ENCODE data around the gene SMDT1. TPM values are rescaled to one million over a fixed set of nuclear protein-coding genes. Genes with fewer than 3 reads are reported as not detected.
"Not testable (repeated sequence)": the region's sequence is repeated elsewhere in the genome, so short reads cannot be mapped to it uniquely, and the experiment has no call there.

Gene SMDT1
- total and polyA plus RNA-seq, 2 donors (not counting 3 experiments of a cell fraction or from before 2014, with no cell fraction given): 61.2 to 74.2 TPM

DNA sequence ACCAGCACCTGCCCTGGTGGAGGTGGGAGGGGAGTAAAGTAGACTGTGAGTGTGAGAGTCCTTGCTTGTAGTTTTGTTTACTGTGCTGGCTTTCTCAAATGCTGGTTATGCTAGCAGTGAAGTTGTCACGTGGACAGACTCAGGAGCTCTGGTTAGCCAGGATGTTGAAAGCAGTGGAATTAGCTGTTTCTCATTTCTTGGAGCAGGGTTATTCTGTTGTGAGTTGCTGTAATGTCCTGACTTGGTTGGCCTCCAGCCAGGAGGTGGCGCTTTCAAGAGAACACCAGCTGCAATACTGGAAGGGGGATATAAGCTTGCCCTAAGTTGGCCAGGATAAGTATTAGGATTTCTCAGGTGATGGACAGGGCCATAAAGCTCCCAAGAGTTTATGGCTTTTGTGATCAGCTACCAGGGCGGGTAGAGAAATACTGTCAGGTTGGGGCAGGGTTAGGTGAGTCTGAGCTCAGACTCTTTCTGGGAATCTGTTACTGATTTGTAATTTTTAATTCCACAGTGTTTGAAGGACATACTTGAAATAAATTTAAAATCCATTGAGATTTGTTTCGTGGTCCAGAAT, 37.4 kb downstream of the SMDT1 start:
- DNase-seq (ENCODE audit: low read depth, low spot score) (peak; percentile 11), FAIRE-seq (peak; percentile 57)
- no peak overlapping the region for H3K4me3 ChIP-seq (replicated peaks in 1 of 3; ENCODE audit: insufficient read depth in 1 of 3, low read depth in 1 of 3, low read length in 3 of 3)
- no peaks in the 10 kb centered on the region for H3K27me3 ChIP-seq (ENCODE audit: control insufficient read depth in 2 of 2, insufficient read depth in 2 of 2, low read length in 2 of 2)
- H3K9me3 ChIP-seq (replicated peaks; ENCODE audit: control insufficient read depth, insufficient read depth, low read length): no peaks in the 10 kb centered on the region
- intact Hi-C loops (cut with micrococcal nuclease): loop anchor here (10.0 kb wide), 1 partner anchor 422 kb away; the partner anchor contains the start of gene MEI1
- no peaks in the 10 kb centered on the region for H3K79me2 ChIP-seq (ENCODE audit: control insufficient read depth, insufficient read depth, low read length)
- H3K4me1 ChIP-seq (ENCODE audit: control insufficient read depth, extremely low read depth, insufficient read depth, low read length): no peaks in the 10 kb centered on the region
- no peak for TF ChIP-seq EZH2 (IDR thresholded peaks at IDR 0.05; ENCODE audit: borderline replicate concordance, low read depth, low read length, severe bottlenecking)
- no peak for TF ChIP-seq POLR2AphosphoS5 (IDR thresholded peaks at IDR 0.05; ENCODE audit: insufficient read depth, low read depth, low read length)
- no peak for TF ChIP-seq FOS (IDR thresholded peaks at IDR 0.05; ENCODE audit: borderline replicate concordance, insufficient read depth, low read length)
- TF ChIP-seq MYC (IDR thresholded peaks at IDR 0.05; ENCODE audit: low read depth, low read length): no peak
- no peak for TF ChIP-seq POLR2A (IDR thresholded peaks at IDR 0.05; ENCODE audit: low read depth, low read length)
- TF ChIP-seq, protein P1, sequence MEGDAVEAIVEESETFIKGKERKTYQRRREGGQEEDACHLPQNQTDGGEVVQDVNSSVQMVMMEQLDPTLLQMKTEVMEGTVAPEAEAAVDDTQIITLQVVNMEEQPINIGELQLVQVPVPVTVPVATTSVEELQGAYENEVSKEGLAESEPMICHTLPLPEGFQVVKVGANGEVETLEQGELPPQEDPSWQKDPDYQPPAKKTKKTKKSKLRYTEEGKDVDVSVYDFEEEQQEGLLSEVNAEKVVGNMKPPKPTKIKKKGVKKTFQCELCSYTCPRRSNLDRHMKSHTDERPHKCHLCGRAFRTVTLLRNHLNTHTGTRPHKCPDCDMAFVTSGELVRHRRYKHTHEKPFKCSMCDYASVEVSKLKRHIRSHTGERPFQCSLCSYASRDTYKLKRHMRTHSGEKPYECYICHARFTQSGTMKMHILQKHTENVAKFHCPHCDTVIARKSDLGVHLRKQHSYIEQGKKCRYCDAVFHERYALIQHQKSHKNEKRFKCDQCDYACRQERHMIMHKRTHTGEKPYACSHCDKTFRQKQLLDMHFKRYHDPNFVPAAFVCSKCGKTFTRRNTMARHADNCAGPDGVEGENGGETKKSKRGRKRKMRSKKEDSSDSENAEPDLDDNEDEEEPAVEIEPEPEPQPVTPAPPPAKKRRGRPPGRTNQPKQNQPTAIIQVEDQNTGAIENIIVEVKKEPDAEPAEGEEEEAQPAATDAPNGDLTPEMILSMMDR (IDR thresholded peaks at IDR 0.05; ENCODE audit: extremely low read depth in 1 of 2, insufficient read depth in 1 of 2, low read depth in 1 of 2, low read length in 2 of 2): no peak
- TF ChIP-seq, protein P2, sequence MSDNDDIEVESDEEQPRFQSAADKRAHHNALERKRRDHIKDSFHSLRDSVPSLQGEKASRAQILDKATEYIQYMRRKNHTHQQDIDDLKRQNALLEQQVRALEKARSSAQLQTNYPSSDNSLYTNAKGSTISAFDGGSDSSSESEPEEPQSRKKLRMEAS (IDR thresholded peaks at IDR 0.05; ENCODE audit: insufficient read depth, insufficient read length): no peak
- no peak for TF ChIP-seq JUN (IDR thresholded peaks at IDR 0.05; ENCODE audit: borderline replicate concordance, insufficient read depth, insufficient read length, low read depth)
- no peak for TF ChIP-seq GATA2 (IDR thresholded peaks at IDR 0.05; ENCODE audit: insufficient read depth, insufficient read length, low read depth, low read length)
- no peaks in the 10 kb centered on the region for H3K9me1 ChIP-seq (replicated peaks; ENCODE audit: control insufficient read depth, extremely low read depth, insufficient read depth, low read length)
- no peak overlapping the region for H3K27ac ChIP-seq (ENCODE audit: insufficient read depth, low read depth, low read length)
- dilution Hi-C loops (cut with MboI; ENCODE audit: extremely low pct_ligation_motif_present, low sequenced_read_pairs): no loop called here
- no peaks in the 10 kb centered on the region for H3K36me3 ChIP-seq (ENCODE audit: control insufficient read depth in 2 of 2, extremely low read depth in 1 of 2, insufficient read depth in 2 of 2, low read length in 2 of 2)
- H3K4me2 ChIP-seq (ENCODE audit: insufficient read depth, low read length): no peak overlapping the region
- H3K9ac ChIP-seq (replicated peaks; ENCODE audit: extremely low read depth, insufficient read depth, low read length): no peak overlapping the region
- ChIA-PET CTCF (interaction anchor here (0.5 to 2.0 kb wide), 8 partner anchors 14 to 327 kb away, joined by 3 to 19 read pairs (median 4); partner anchors contain the start of genes CENPM and NDUFA6), POLR2A (interaction anchor here (0.6 kb wide), 1 partner anchor 28 kb away, joined by 7 read pairs; no protein-coding TSS in a partner anchor)
- H4K20me1 ChIP-seq (replicated peaks; ENCODE audit: control insufficient read depth, extremely low read depth, insufficient read depth, low read length): no peaks in the 10 kb centered on the region
- H2AFZ ChIP-seq (ENCODE audit: low read depth, low read length): no peak overlapping the region
- BruUV-seq (replicated peaks): no TSS peak

DNA sequence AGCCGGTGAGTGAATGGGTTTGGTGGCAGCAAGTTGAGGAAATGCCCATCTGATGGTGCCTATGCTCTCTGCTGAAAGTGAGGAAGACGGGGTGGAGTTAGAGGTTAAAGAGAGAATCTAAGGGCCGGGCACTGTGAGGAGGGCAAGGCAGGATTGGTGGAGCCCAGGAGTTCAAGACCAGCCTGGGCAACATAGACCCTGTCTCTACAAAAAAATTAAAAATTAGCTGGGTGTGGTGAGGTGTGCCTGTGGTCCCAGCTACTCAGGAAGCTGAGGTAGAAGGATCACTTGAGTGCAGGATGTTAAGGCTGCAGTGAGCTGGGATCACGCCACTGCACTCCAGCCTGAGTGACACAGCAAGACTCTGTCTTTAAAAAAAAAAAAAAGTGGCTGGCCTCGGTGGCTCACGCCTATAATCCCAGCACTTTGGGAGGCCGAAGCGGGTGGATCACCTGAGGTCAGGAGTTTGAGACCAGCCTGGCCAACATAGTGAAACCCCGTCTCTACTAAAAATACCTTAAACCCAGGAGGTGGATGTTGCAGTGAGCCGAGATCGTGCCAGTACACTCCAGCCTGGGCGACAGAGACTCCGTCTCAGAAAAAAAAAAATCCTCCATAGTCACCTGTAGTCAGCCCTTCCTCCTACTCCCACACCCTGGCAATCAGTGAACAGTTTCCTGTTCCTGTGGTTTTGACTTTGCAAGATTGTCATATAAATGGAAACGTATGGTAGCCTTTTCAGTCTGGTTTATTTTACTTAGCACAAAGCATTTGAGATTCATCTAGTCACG, 40.9 kb downstream of the SMDT1 start:
- H3K27ac ChIP-seq (ENCODE audit: insufficient read depth, low read depth, low read length); CTCF ChIA-PET; H3K36me3 ChIP-seq (ENCODE audit: control insufficient read depth in 2 of 2, extremely low read depth in 1 of 2, insufficient read depth in 2 of 2, low read length in 2 of 2); H3K9ac ChIP-seq (replicated peaks; ENCODE audit: extremely low read depth, insufficient read depth, low read length); H3K9me1 ChIP-seq (replicated peaks; ENCODE audit: control insufficient read depth, extremely low read depth, insufficient read depth, low read length); H3K27me3 ChIP-seq (ENCODE audit: control insufficient read depth in 2 of 2, insufficient read depth in 2 of 2, low read length in 2 of 2); dilution Hi-C loops (cut with MboI; ENCODE audit: extremely low pct_ligation_motif_present, low sequenced_read_pairs); intact Hi-C loops (cut with micrococcal nuclease); DNase-seq (ENCODE audit: low read depth, low spot score); H2AFZ ChIP-seq (ENCODE audit: low read depth, low read length); H3K4me3 ChIP-seq (replicated peaks in 1 of 3; ENCODE audit: insufficient read depth in 1 of 3, low read depth in 1 of 3, low read length in 3 of 3); H3K4me1 ChIP-seq (ENCODE audit: control insufficient read depth, extremely low read depth, insufficient read depth, low read length); POLR2A ChIA-PET; BruUV-seq (replicated peaks); H3K4me2 ChIP-seq (ENCODE audit: insufficient read depth, low read length); H4K20me1 ChIP-seq (replicated peaks; ENCODE audit: control insufficient read depth, extremely low read depth, insufficient read depth, low read length); H3K9me3 ChIP-seq (replicated peaks; ENCODE audit: control insufficient read depth, insufficient read depth, low read length); FAIRE-seq; H3K79me2 ChIP-seq (ENCODE audit: control insufficient read depth, insufficient read depth, low read length): not testable (repeated sequence)
